ENCODE data around the gene TPM1. TPM values are rescaled to one million over a fixed set of nuclear protein-coding genes. Genes with fewer than 3 reads are reported as not detected.

The TPM1 gene
- total RNA-seq, 2 donors from 2014 or later = 245 to 363 TPM

DNA sequence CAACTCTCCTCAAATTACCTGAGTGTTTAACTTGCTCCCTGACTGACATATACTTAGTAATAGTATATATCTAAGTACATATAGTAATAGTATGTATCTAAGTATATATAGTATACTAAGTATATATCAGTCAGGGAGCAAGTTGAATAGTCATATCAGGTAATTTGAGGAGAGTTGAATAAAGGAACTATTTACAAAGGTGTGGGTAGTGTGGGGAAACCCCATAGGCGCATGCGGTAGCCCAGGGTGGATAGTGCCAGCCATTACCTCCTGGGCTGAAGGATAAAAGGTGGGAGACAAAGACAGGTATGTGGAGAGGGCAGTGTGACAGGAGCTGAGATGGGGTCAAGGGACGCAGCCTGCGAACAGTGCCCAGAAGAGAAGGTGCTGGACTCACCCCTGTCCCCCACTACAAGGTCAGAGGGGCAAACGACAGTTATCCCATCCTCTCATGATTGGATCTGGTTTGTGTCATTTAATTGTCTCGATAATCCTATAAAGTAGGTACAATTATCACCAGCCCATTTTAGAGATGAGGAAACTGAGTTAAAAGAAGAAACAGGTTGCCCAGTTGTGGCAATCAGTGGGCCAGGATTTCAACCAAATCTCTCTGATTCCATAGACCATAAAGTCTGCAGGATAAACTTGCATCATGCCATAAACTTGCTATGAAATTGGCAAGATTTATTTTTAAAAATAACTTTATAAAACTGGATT lies 34.1 kb upstream of the TPM1 start:
- Histone ChIP-seq H3K27ac (ENCODE audit: low read depth, low read length) (no peak overlapping the region), H3K4me3 (ENCODE audit: low read length) (no peak overlapping the region), H3K27me3 (ENCODE audit: control insufficient read depth, insufficient read depth, low read length, poor library complexity, severe bottlenecking) (no peaks in the 10 kb centered on the region), H3K36me3 (ENCODE audit: control insufficient read depth, insufficient read depth, low read length) (no peaks in the 10 kb centered on the region), H3K9me3 (ENCODE audit: control insufficient read depth, low read length) (no peaks in the 10 kb centered on the region), H3K4me1 (ENCODE audit: control insufficient read depth, insufficient read depth, low read length) (no peaks in the 10 kb centered on the region), H3K9ac (ENCODE audit: extremely low read depth, low read length, poor library complexity, severe bottlenecking) (no peak overlapping the region)
- H3K27ac Mint-ChIP-seq = no peak overlapping the region
- peaks cover 8% of the 10 kb centered on the region for H3K9me3 Mint-ChIP-seq
- TF ChIP-seq, protein P1, sequence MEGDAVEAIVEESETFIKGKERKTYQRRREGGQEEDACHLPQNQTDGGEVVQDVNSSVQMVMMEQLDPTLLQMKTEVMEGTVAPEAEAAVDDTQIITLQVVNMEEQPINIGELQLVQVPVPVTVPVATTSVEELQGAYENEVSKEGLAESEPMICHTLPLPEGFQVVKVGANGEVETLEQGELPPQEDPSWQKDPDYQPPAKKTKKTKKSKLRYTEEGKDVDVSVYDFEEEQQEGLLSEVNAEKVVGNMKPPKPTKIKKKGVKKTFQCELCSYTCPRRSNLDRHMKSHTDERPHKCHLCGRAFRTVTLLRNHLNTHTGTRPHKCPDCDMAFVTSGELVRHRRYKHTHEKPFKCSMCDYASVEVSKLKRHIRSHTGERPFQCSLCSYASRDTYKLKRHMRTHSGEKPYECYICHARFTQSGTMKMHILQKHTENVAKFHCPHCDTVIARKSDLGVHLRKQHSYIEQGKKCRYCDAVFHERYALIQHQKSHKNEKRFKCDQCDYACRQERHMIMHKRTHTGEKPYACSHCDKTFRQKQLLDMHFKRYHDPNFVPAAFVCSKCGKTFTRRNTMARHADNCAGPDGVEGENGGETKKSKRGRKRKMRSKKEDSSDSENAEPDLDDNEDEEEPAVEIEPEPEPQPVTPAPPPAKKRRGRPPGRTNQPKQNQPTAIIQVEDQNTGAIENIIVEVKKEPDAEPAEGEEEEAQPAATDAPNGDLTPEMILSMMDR (conservative IDR thresholded peaks at IDR 0.05) = no peak
- no peaks in the 10 kb centered on the region for H3K36me3 Mint-ChIP-seq (ENCODE audit: low read depth)
- H3K4me3 Mint-ChIP-seq = no peak overlapping the region
- 93 to 98% methylated on average over 4 to 6 of the region's 6 CpGs for WGBS, 2 experiments (ENCODE audit: insufficient coverage in 1 of 2, insufficient read length in 1 of 2)
- H3K27me3 Mint-ChIP-seq (ENCODE audit: insufficient read depth) = peaks cover 3% of the 10 kb centered on the region
- peaks cover 4% of the 10 kb centered on the region for H3K4me1 Mint-ChIP-seq
- DNase-seq = no peak

DNA sequence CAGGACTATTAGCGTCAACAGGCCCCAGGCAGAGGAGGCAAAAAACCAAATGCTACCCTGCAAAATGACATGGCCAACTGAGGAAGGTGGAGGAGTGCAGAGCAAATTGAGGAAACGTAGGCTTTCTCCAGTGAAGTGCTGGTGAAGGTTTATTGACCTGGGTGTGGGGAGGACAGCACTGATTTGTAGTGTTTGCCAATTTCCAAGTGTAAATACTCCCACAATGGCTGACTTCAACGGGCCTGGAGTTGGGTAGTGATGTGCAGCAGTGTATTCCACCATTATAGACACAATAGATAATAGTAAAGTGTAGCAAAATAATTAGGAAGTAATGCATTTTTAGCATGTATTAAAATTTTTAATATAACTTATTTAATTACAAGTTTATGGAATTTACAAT lies 32.2 kb upstream of the TPM1 start:
- no peaks in the 10 kb centered on the region for H3K9me3 ChIP-seq (ENCODE audit: control insufficient read depth, low read length)
- Mint-ChIP-seq H3K27me3 (ENCODE audit: insufficient read depth) (peaks cover 3% of the 10 kb centered on the region), H3K36me3 (ENCODE audit: low read depth) (no peaks in the 10 kb centered on the region), H3K27ac (no peak overlapping the region), H3K4me1 (peaks cover 4% of the 10 kb centered on the region), H3K4me3 (no peak overlapping the region), H3K9me3 (peaks cover 8% of the 10 kb centered on the region)
- H3K27ac ChIP-seq (ENCODE audit: low read depth, low read length) = no peak overlapping the region
- no peak overlapping the region for H3K4me3 ChIP-seq (ENCODE audit: low read length)
- WGBS, 2 experiments (ENCODE audit: insufficient coverage in 1 of 2, insufficient read length in 1 of 2) = 63 to 94% methylated on average over 2 of the region's 3 CpGs
- no peaks in the 10 kb centered on the region for H3K4me1 ChIP-seq (ENCODE audit: control insufficient read depth, insufficient read depth, low read length)
- H3K27me3 ChIP-seq (ENCODE audit: control insufficient read depth, insufficient read depth, low read length, poor library complexity, severe bottlenecking) = no peaks in the 10 kb centered on the region
- H3K36me3 ChIP-seq (ENCODE audit: control insufficient read depth, insufficient read depth, low read length) = no peaks in the 10 kb centered on the region
- no peak for DNase-seq
- H3K9ac ChIP-seq (ENCODE audit: extremely low read depth, low read length, poor library complexity, severe bottlenecking) = no peak overlapping the region
- TF ChIP-seq, protein P1 (conservative IDR thresholded peaks at IDR 0.05) = no peak

DNA sequence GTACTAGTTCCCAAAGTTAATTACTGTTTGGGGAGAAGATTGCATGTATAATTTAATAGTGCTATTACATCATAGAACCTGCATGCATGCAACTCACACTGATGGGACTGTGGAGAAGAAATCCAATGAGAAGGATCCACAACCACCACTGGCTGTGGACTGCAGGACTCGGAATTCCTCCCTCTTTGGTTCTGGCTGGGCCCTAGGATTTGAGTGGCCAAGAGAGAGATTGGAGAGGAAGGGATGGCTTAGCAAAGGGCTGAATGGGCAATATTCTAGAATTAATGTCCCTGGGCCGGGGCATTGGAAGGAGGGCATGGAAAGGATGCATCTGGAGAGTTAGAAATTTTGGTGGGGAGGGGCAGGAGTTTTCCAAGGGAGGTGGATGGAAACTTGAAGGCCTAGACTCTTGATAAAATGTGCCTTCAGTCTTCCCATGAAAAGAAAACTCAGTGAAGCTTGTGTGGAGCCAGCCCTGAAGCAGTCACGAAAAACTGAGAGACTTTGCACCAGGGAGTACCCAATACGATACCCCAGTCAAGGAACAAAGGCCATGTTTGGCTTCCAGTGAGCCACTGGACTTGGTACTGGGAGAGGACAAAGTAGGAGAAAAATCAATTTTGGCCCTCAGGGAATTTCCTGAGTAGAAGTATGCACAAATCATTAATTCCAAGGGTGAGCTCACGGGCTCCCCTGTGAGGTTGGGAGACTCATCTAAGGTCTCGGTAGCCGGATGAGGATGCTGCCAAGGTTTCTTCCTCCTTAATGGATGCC lies 31.4 kb upstream of the TPM1 start:
- Mint-ChIP-seq H3K4me1 (peaks cover 4% of the 10 kb centered on the region), H3K4me3 (no peak overlapping the region), H3K36me3 (ENCODE audit: low read depth) (no peaks in the 10 kb centered on the region), H3K27me3 (ENCODE audit: insufficient read depth) (peaks cover 3% of the 10 kb centered on the region), H3K9me3 (peaks cover 8% of the 10 kb centered on the region), H3K27ac (no peak overlapping the region)
- 86 to 93% methylated on average over 6 to 7 of the region's 7 CpGs for WGBS, 2 experiments (ENCODE audit: insufficient coverage in 1 of 2, insufficient read length in 1 of 2)
- Histone ChIP-seq H3K4me3 (ENCODE audit: low read length) (no peak overlapping the region), H3K4me1 (ENCODE audit: control insufficient read depth, insufficient read depth, low read length) (no peaks in the 10 kb centered on the region), H3K9ac (ENCODE audit: extremely low read depth, low read length, poor library complexity, severe bottlenecking) (no peak overlapping the region), H3K27me3 (ENCODE audit: control insufficient read depth, insufficient read depth, low read length, poor library complexity, severe bottlenecking) (no peaks in the 10 kb centered on the region), H3K9me3 (ENCODE audit: control insufficient read depth, low read length) (no peaks in the 10 kb centered on the region), H3K27ac (ENCODE audit: low read depth, low read length) (no peak overlapping the region), H3K36me3 (ENCODE audit: control insufficient read depth, insufficient read depth, low read length) (no peaks in the 10 kb centered on the region)
- DNase-seq = no peak
- TF ChIP-seq, protein P1 (conservative IDR thresholded peaks at IDR 0.05) = no peak
